Measurements from ENCODE around the gene MLIP. TPM values are rescaled to one million over a fixed set of nuclear protein-coding genes. Genes with fewer than 3 reads are reported as not detected.

Gene MLIP
- total RNA-seq, 1 experiment from 2014 or later, result not detected

GRCh38 chr6:54118117-54118516, 6.9 kb downstream of the MLIP start:
- peaks cover 20% of the 10 kb centered on the region for H3K9me3 Mint-ChIP-seq (ENCODE audit: unreplicated experiment)
- no TSS peak for BruUV-seq (replicated peaks)
- no peak for DNase-seq (ENCODE audit: unreplicated experiment)
- H3K4me3 Mint-ChIP-seq (ENCODE audit: unreplicated experiment), result no peak overlapping the region
- ChIA-PET CTCF (no interaction called here), POLR2A (no interaction called here)
- peaks cover 19% of the 10 kb centered on the region for H3K4me1 Mint-ChIP-seq (ENCODE audit: insufficient read depth, unreplicated experiment)
- TF ChIP-seq CTCF (IDR thresholded peaks at IDR 0.05; ENCODE audit: unreplicated experiment), result no peak
- H3K27ac Mint-ChIP-seq (ENCODE audit: low read depth, unreplicated experiment), result no peak overlapping the region
- no peaks in the 10 kb centered on the region for H3K36me3 Mint-ChIP-seq (ENCODE audit: insufficient read depth, unreplicated experiment)
- intact Hi-C loops (cut with micrococcal nuclease), result no loop called here
- H3K27me3 Mint-ChIP-seq (ENCODE audit: insufficient read depth, unreplicated experiment), result no peaks in the 10 kb centered on the region

GRCh38 chr6:54125493-54125892, 14.2 kb downstream of the MLIP start:
- Mint-ChIP-seq H3K36me3 (ENCODE audit: insufficient read depth, unreplicated experiment) (no peaks in the 10 kb centered on the region), H3K4me3 (ENCODE audit: unreplicated experiment) (no peak overlapping the region), H3K4me1 (ENCODE audit: insufficient read depth, unreplicated experiment) (peaks cover under 1% of the 10 kb centered on the region), H3K27me3 (ENCODE audit: insufficient read depth, unreplicated experiment) (no peaks in the 10 kb centered on the region), H3K9me3 (ENCODE audit: unreplicated experiment) (no peaks in the 10 kb centered on the region), H3K27ac (ENCODE audit: low read depth, unreplicated experiment) (no peak overlapping the region)
- no TSS peak for BruUV-seq (replicated peaks)
- DNase-seq (ENCODE audit: unreplicated experiment), result no peak
- intact Hi-C loops (cut with micrococcal nuclease), result no loop called here
- TF ChIP-seq CTCF (IDR thresholded peaks at IDR 0.05; ENCODE audit: unreplicated experiment), result no peak
- POLR2A ChIA-PET, result no interaction called here
- CTCF ChIA-PET, result interaction anchor here (0.8 kb wide), 1 partner anchor 18 kb away, joined by 4 read pairs; no protein-coding TSS in a partner anchor

GRCh38 chr6:54130179-54130578, 18.9 kb downstream of the MLIP start:
- Mint-ChIP-seq H3K36me3 (ENCODE audit: insufficient read depth, unreplicated experiment) (no peaks in the 10 kb centered on the region), H3K4me3 (ENCODE audit: unreplicated experiment) (no peak overlapping the region), H3K27me3 (ENCODE audit: insufficient read depth, unreplicated experiment) (no peaks in the 10 kb centered on the region), H3K9me3 (ENCODE audit: unreplicated experiment) (no peaks in the 10 kb centered on the region), H3K4me1 (ENCODE audit: insufficient read depth, unreplicated experiment) (peaks cover 5% of the 10 kb centered on the region), H3K27ac (ENCODE audit: low read depth, unreplicated experiment) (no peak overlapping the region)
- ChIA-PET CTCF (interaction anchor here (0.6 kb wide), 1 partner anchor 72 kb away, joined by 3 read pairs; no protein-coding TSS in a partner anchor), POLR2A (no interaction called here)
- intact Hi-C loops (cut with micrococcal nuclease), result no loop called here
- no TSS peak for BruUV-seq (replicated peaks)
- no peak for DNase-seq (ENCODE audit: unreplicated experiment)
- no peak for TF ChIP-seq CTCF (IDR thresholded peaks at IDR 0.05; ENCODE audit: unreplicated experiment)

- Mint-ChIP-seq H3K4me3 (ENCODE audit: unreplicated experiment) (no peak overlapping the region), H3K36me3 (ENCODE audit: insufficient read depth, unreplicated experiment) (no peaks in the 10 kb centered on the region), H3K9me3 (ENCODE audit: unreplicated experiment) (no peaks in the 10 kb centered on the region), H3K4me1 (ENCODE audit: insufficient read depth, unreplicated experiment) (peaks cover 21% of the 10 kb centered on the region), H3K27ac (ENCODE audit: low read depth, unreplicated experiment) (no peak overlapping the region), H3K27me3 (ENCODE audit: insufficient read depth, unreplicated experiment) (no peaks in the 10 kb centered on the region)
- no TSS peak for BruUV-seq (replicated peaks)
- TF ChIP-seq CTCF (IDR thresholded peaks at IDR 0.05; ENCODE audit: unreplicated experiment), result no peak
- intact Hi-C loops (cut with micrococcal nuclease), result no loop called here
- POLR2A ChIA-PET, result no interaction called here
- CTCF ChIA-PET, result no interaction called here
- no peak for DNase-seq (ENCODE audit: unreplicated experiment)
Measured at GRCh38 chr6:54132587-54132986, 21.3 kb downstream of the MLIP start.

Data from MCF 10A (cell line).